HG03565 (cell line): ENCODE measurements around the gene TM9SF1.

Source experiments
- ATAC-seq: cut with Tn5 transposase; IDR thresholded peaks from one replicate; pipeline ENCODE4 v1.9.1; 2021; ENCODE audit warnings: mild to moderate bottlenecking, moderate library complexity; ENCODE audit not compliant: unreplicated experiment

TM9SF1 gene

GRCh38 chr14:24179961-24180796 lies 15.1 kb downstream of the TM9SF1 start:
- no peak for ATAC-seq

GRCh38 chr14:24179294-24179960 lies 15.8 kb downstream of the TM9SF1 start:
- no peak for ATAC-seq

GRCh38 chr14:24178399-24179178 lies 16.7 kb downstream of the TM9SF1 start:
- ATAC-seq = no peak

GRCh38 chr14:24177891-24178290 lies 17.4 kb downstream of the TM9SF1 start:
- no peak for ATAC-seq

- ATAC-seq = no peak
Observed at GRCh38 chr14:24177041-24177825, 18.0 kb downstream of the TM9SF1 start.

- ATAC-seq = no peak
Observed at GRCh38 chr14:24176599-24176998, 18.6 kb downstream of the TM9SF1 start.

- ATAC-seq = no peak
Observed at GRCh38 chr14:24172871-24173281, 22.4 kb downstream of the TM9SF1 start.

- ATAC-seq = no peak
Observed at GRCh38 chr14:24172261-24172860, 22.9 kb downstream of the TM9SF1 start.

GRCh38 chr14:24171422-24172260 lies 23.6 kb downstream of the TM9SF1 start, which contains the start of gene REC8:
TSS of gene REC8 (plus strand) at chr14:24172080. CDS start at chr14:24172553, 473 bp downstream.
- peak; percentile 67 for ATAC-seq

GRCh38 chr14:24167469-24168114 lies 27.6 kb downstream of the TM9SF1 start:
- no peak for ATAC-seq

GRCh38 chr14:24165785-24166184 lies 29.5 kb downstream of the TM9SF1 start:
- ATAC-seq = no peak

- ATAC-seq = no peak
Observed at GRCh38 chr14:24164518-24164991, 30.7 kb downstream of the TM9SF1 start.

GRCh38 chr14:24162093-24162492 lies 33.1 kb downstream of the TM9SF1 start:
- no peak for ATAC-seq

- ATAC-seq = peak; percentile 77
Observed at GRCh38 chr14:24160850-24161804, 34.1 kb downstream of the TM9SF1 start, which contains the start of gene IRF9. TSS of gene IRF9 (plus strand) at chr14:24161265. CDS start at chr14:24162145, 880 bp downstream.

- ATAC-seq = no peak
Observed at GRCh38 chr14:24160499-24160849, 34.8 kb downstream of the TM9SF1 start.

GRCh38 chr14:24159777-24160498 lies 35.3 kb downstream of the TM9SF1 start:
- ATAC-seq = no peak

- ATAC-seq = no peak
Observed at GRCh38 chr14:24157331-24157730, 37.9 kb downstream of the TM9SF1 start.
